K562 (cell line): ENCODE data around the gene ITGA6. TPM values are rescaled to one million over a fixed set of nuclear protein-coding genes. Genes with fewer than 3 reads are reported as not detected.

Source experiments
- ATAC-seq: fragments of 200-7000 bp; cut with Tn5 transposase; 3 replicates; pipeline ENCODE4 v1.9.1; 2020; ENCODE audit warnings: moderate library complexity
- BruUV-seq: library from RNA; stranded (reverse); fragments of 400-500 nt; replicated peaks from 2 replicates; lab custom pipeline; 2021; lab: Mats Ljungman, UMichigan
- CTCF ChIA-PET: fragments of 300-600 bp; formaldehyde crosslinking; extraction: SDS; loops from one replicate; lab custom pipeline; 2021; ENCODE audit warnings: low intra/inter-chr PET ratio; lab: Yijun Ruan, JAX
- POLR2A ChIA-PET: fragments of 300-600, 350-650 bp; sonication (Branson Sonifier 250); formaldehyde crosslinking; extraction: SDS; loops from one replicate; lab custom pipeline; 2021; ENCODE audit warnings: antibody characterized with exemption, inconsistent platforms; lab: Yijun Ruan, JAX
- DNase-seq, 4 experiments: peaks; one replicate each; pipeline versions ENCODE4 v3.0.0 to v3.0.0-alpha.2; 2011 to 2018; ENCODE audit warnings: low spot score in 3 of 4, mixed read lengths in 3 of 4; ENCODE audit errors: extremely low read depth in 1 of 4
- FAIRE-seq: peaks from 2 replicates; lab custom pipeline; 2011; peaks lifted over from hg19 to GRCh38; lab: Jason Lieb, UNC
- H2AFZ ChIP-seq: 2 replicates; pipeline ENCODE4 v1.6.0; 2011; ENCODE audit warnings: low read depth, low read length, control low read depth, inconsistent platforms
- H3K27ac ChIP-seq: fragments of 200-600 bp; 3 replicates; pipeline ENCODE4 v1.8.0; 2011; ENCODE audit warnings: low read depth, mild to moderate bottlenecking, control low read depth, inconsistent platforms, low read length, moderate library complexity, mixed read lengths; ENCODE audit errors: extremely low read depth
- H3K27me3 ChIP-seq, 2 experiments: fragments of 300-600 bp in 1 of 2; 2 replicates in 1 of 2; 3 replicates in 1 of 2; pipeline versions ENCODE4 v1.6.0 to v1.8.0; 2011; ENCODE audit warnings: inconsistent platforms in 2 of 2, low read length in 2 of 2, mild to moderate bottlenecking in 1 of 2, mixed read lengths in 1 of 2, moderate library complexity in 1 of 2; ENCODE audit not compliant: control insufficient read depth in 2 of 2, insufficient read depth in 2 of 2
- H3K36me3 ChIP-seq: fragments of 300-600 bp; 3 replicates; pipeline ENCODE4 v1.8.0; 2011; ENCODE audit warnings: mild to moderate bottlenecking, low read length, inconsistent platforms; ENCODE audit not compliant: control insufficient read depth, insufficient read depth
- H3K4me1 ChIP-seq, 2 experiments: fragments of 200-600 bp in 1 of 2; replicated peaks in 1 of 2; 2 replicates in 1 of 2; 3 replicates in 1 of 2; pipeline versions ENCODE4 v1.5.1 to v1.8.0; 2011; ENCODE audit warnings: inconsistent platforms in 2 of 2, low read length in 2 of 2, mild to moderate bottlenecking in 1 of 2, mixed read lengths in 1 of 2, moderate library complexity in 1 of 2; ENCODE audit not compliant: control insufficient read depth in 2 of 2, insufficient read depth in 2 of 2
- H3K4me2 ChIP-seq: 2 replicates; pipeline ENCODE4 v1.6.1; 2011; ENCODE audit warnings: low read length, control low read depth, inconsistent platforms, mixed read lengths; ENCODE audit not compliant: insufficient read depth
- H3K4me3 ChIP-seq: fragments of 200-600 bp; sonication (generic), shearing (Covaris generic); 2 replicates; pipeline ENCODE4 v1.5.1; 2016; ENCODE audit warnings: control low read depth, inconsistent platforms
- H3K79me2 ChIP-seq: fragments of 200-600 bp; 3 replicates; pipeline ENCODE4 v1.8.0; 2011; ENCODE audit warnings: low read length, inconsistent platforms; ENCODE audit not compliant: control insufficient read depth, insufficient read depth
- H3K9ac ChIP-seq, 2 experiments: 2 replicates each; pipeline versions ENCODE4 v1.6.0 to v1.6.1; 2011; ENCODE audit warnings: low read depth in 2 of 2, low read length in 2 of 2, control low read depth in 1 of 2, inconsistent platforms in 1 of 2, mild to moderate bottlenecking in 1 of 2, mixed read lengths in 1 of 2; ENCODE audit not compliant: insufficient read depth in 1 of 2
- H3K9me1 ChIP-seq: one replicate; pipeline ENCODE4 v1.6.0; 2011; ENCODE audit warnings: inconsistent platforms, mild to moderate bottlenecking, low read length, moderate library complexity; ENCODE audit not compliant: control insufficient read depth, insufficient read depth
- H3K9me3 ChIP-seq: replicated peaks from 2 replicates; pipeline ENCODE4 v1.5.1; 2011; ENCODE audit warnings: low read depth, low read length, inconsistent platforms; ENCODE audit not compliant: control insufficient read depth, insufficient read depth
- H4K20me1 ChIP-seq: replicated peaks from 2 replicates; pipeline ENCODE4 v1.6.1; 2011; ENCODE audit warnings: low read length, inconsistent platforms, mixed read lengths; ENCODE audit not compliant: control insufficient read depth, insufficient read depth
- CEBPG ChIP-seq, 3 experiments: fragments of 200-800 bp in 1 of 3; sonication (Bioruptor generic) in 1 of 3; sonication (generic) in 1 of 3; formaldehyde crosslinking in 1 of 3; IDR thresholded peaks in 2 of 3; conservative IDR thresholded peaks in 1 of 3; 2 replicates each; pipeline versions ENCODE4 v1.6.1 to v1.8.0; 2016 to 2022; ENCODE audit warnings: missing compliant biosample characterization in 2 of 3, missing genetic modification characterization in 2 of 3, mild to moderate bottlenecking in 1 of 3, missing genetic modification reagents in 1 of 3
- LEF1 ChIP-seq: fragments of 450-650 bp; IDR thresholded peaks from 2 replicates; pipeline ENCODE4 v1.6.1; 2016; ENCODE audit warnings: mild to moderate bottlenecking
- ZNF23 ChIP-seq: fragments of 250-450 bp; sonication (Bioruptor Pico); IDR thresholded peaks from 2 replicates; pipeline ENCODE4 v1.4.0; 2020; ENCODE audit warnings: mild to moderate bottlenecking
- ZNF436 ChIP-seq: fragments of 250-450, 450-650 bp; sonication (Bioruptor Pico); formaldehyde crosslinking; IDR thresholded peaks from 2 replicates; pipeline ENCODE4 v1.7.0; 2020; ENCODE audit warnings: mild to moderate bottlenecking
- in situ Hi-C: fragments of 300-500 bp; cut with MboI; formaldehyde crosslinking; loops from 4 replicates; pipeline ENCODE4 v1.15.0; 2018; ENCODE audit warnings: inconsistent platforms, mixed read lengths
- intact Hi-C: fragments of 100-400 bp; cut with micrococcal nuclease; formaldehyde crosslinking; loops from 2 replicates; pipeline ENCODE4 v1.14.2; 2022
- polyA plus RNA-seq, 8 experiments: library from polyadenylated mRNA; depleted of rRNA in 4 of 8; stranded (reverse) in 5 of 8; unstranded in 3 of 8; fragments of >200 nt; fragmentation: Nextera tagmentation in 2 of 8; fragmentation: Illumina TruSeq in 1 of 8; extraction: Ambion mirVana in 2 of 8; extraction: Trizol in 1 of 8; gene quantifications; 2 replicates each; pipeline versions ENCODE4 v1.2.1 to v1.2.3, GENCODE V29; 2011 to 2014; ENCODE audit warnings: inconsistent platforms in 1 of 8, missing spikeins in 1 of 8
- total RNA-seq, 7 experiments: library from RNA; depleted of rRNA in 6 of 7; stranded (reverse); fragments of >200 nt in 6 of 7; fragmentation: Illumina TruSeq in 2 of 7; extraction: Trizol in 2 of 7; gene quantifications; 2 replicates each; pipeline versions ENCODE4 v1.2.1 to v1.2.3, GENCODE V29; 2011 to 2021; ENCODE audit warnings: low replicate concordance in 1 of 7
- TF ChIP-seq, protein P1 (sequence below), 3 experiments: IDR thresholded peaks in 2 of 3; conservative IDR thresholded peaks in 1 of 3; 2 replicates each; pipeline ENCODE4 v1.5.1; 2011 to 2012; ENCODE audit warnings: low read length in 3 of 3, mild to moderate bottlenecking in 3 of 3, control low read depth in 2 of 3, improper control_type of control experiment in 1 of 3, inconsistent platforms in 1 of 3, low read depth in 1 of 3, mixed read lengths in 1 of 3, moderate library complexity in 1 of 3; ENCODE audit not compliant: insufficient read depth in 2 of 3
- TF ChIP-seq, protein P2 (sequence below), 2 experiments: fragments of 450-650 bp in 1 of 2; sonication (generic) in 1 of 2; formaldehyde crosslinking in 1 of 2; IDR thresholded peaks in 1 of 2; conservative IDR thresholded peaks in 1 of 2; 2 replicates each; pipeline versions ENCODE4 v1.6.1 to v1.8.1; 2016 to 2023; ENCODE audit warnings: mild to moderate bottlenecking in 2 of 2, moderate library complexity in 2 of 2, inconsistent platforms in 1 of 2, missing genetic modification reagents in 1 of 2

The ITGA6 gene
- total and polyA plus RNA-seq, 9 of the 15 experiments (the other 6 are each of a cell fraction or from before 2014, with no cell fraction given) = 0.01 to 0.29 (median 0.05) TPM; not detected in 5

DNA sequence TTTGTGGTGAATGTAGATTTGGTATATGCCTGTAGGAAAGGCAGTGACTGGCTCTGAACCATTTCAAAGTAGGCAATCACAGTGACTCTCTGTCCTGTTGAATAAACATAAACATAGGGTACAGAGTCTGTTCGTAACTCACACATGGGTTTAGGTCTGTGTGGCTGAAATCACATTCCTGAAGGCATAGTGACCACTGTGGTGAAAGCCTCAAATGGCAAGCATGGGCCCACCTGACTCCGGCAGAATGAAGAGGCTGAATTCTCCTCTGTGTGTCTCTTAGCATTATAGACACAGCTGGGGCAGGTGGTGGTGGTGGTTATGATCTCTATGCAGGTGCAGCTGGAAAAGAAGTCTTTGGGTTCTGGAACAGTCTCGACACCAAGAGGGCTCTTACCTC lies 61.2 kb downstream of the ITGA6 start (continued):
- TF ChIP-seq, protein P1, sequence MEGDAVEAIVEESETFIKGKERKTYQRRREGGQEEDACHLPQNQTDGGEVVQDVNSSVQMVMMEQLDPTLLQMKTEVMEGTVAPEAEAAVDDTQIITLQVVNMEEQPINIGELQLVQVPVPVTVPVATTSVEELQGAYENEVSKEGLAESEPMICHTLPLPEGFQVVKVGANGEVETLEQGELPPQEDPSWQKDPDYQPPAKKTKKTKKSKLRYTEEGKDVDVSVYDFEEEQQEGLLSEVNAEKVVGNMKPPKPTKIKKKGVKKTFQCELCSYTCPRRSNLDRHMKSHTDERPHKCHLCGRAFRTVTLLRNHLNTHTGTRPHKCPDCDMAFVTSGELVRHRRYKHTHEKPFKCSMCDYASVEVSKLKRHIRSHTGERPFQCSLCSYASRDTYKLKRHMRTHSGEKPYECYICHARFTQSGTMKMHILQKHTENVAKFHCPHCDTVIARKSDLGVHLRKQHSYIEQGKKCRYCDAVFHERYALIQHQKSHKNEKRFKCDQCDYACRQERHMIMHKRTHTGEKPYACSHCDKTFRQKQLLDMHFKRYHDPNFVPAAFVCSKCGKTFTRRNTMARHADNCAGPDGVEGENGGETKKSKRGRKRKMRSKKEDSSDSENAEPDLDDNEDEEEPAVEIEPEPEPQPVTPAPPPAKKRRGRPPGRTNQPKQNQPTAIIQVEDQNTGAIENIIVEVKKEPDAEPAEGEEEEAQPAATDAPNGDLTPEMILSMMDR (IDR thresholded peaks at IDR 0.05 in 2 of 3, conservative IDR thresholded peaks at IDR 0.05 in 1 of 3; ENCODE audit: insufficient read depth in 2 of 3, low read depth in 1 of 3, low read length in 3 of 3) = no peak
- TF ChIP-seq ZNF23 (no peak), ZNF436 (CRISPR knock-in tag) (no peak)

DNA sequence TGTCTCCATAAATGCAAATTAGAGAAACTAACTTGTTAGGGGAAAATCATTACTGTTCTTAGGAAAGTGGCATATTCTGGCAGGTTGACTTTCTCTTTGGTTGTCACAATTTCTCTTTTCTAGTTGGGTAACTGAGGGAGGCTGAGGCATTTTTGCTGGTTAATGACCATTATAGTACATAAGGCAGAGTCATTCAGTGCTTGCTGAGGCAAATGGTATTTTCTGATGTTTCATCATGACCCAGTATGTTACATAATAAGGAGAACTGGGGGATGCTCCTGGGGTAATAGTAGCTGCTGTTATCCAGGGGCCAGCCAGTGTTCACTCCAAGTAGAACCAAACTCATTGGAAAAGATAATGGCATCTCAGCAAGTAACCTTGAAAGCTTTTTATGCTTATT lies 62.3 kb downstream of the ITGA6 start:
- FAIRE-seq (no peak), DNase-seq (no peak), ATAC-seq (no peak)
- TF ChIP-seq, protein P2, sequence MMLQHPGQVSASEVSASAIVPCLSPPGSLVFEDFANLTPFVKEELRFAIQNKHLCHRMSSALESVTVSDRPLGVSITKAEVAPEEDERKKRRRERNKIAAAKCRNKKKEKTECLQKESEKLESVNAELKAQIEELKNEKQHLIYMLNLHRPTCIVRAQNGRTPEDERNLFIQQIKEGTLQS (IDR thresholded peaks at IDR 0.05) = 0 out of 2 replicates have a peak, but pooled peaks have one; percentile 11
- TF ChIP-seq, protein P2 (CRISPR knock-in tag; conservative IDR thresholded peaks at IDR 0.05) = no peak
- TF ChIP-seq CEBPG (CRISPR knock-in tag; IDR thresholded peaks at IDR 0.05) (no peak), CEBPG (tag; conservative IDR thresholded peaks at IDR 0.05 in 1 of 2, IDR thresholded peaks at IDR 0.05 in 1 of 2) (0 out of 4 replicates have a peak, but pooled peaks of 1 of the 2 experiments have one; percentile 28), LEF1 (no peak)
- Histone ChIP-seq H3K9ac (no peak overlapping the region), H3K4me1 (no peaks in the 10 kb centered on the region), H3K4me3 (no peak overlapping the region), H3K27me3 (peaks cover 13 to 27% of the 10 kb centered on the region in 2 experiments; a peak in 4 of 5 replicates), H3K27ac (no peak overlapping the region), H2AFZ (no peak overlapping the region), H3K9me1 (no peaks in the 10 kb centered on the region), H3K36me3 (no peaks in the 10 kb centered on the region), H3K4me2 (no peak overlapping the region), H3K9me3 (no peaks in the 10 kb centered on the region), H4K20me1 (no peaks in the 10 kb centered on the region), H3K79me2 (no peaks in the 10 kb centered on the region)
- ChIA-PET CTCF (no interaction called here), POLR2A (no interaction called here)
- BruUV-seq = no TSS peak
- in situ Hi-C loops (no loop called here), intact Hi-C loops (no loop called here)
